Stomach (tissue), 4 donors: Measurements from ENCODE around the gene ARFGEF3.

Source experiments
- EP300 ChIP-seq: sonication (generic); formaldehyde crosslinking; IDR thresholded peaks from one replicate; pipeline ENCODE4 v1.6.1; 2017; ENCODE audit warnings: antibody characterized with exemption
- POLR2A ChIP-seq, 4 donors: fragments of 450-650 bp; IDR thresholded peaks; one replicate each; pipeline ENCODE4 v1.6.1; 2016; ENCODE audit warnings: antibody characterized with exemption in 4 of 4, control low read depth in 2 of 4, mild to moderate bottlenecking in 1 of 4, moderate library complexity in 1 of 4
- TF ChIP-seq, protein P1 (sequence below), 7 experiments: fragments of 450-650 bp in 4 of 7; fragments of 200-600 bp in 3 of 7; sonication (generic) in 3 of 7; IDR thresholded peaks; one replicate each; pipeline ENCODE4 v1.5.1; 2016 to 2019; ENCODE audit warnings: antibody characterized with exemption in 7 of 7, control low read depth in 2 of 7, mild to moderate bottlenecking in 1 of 7

DNA sequence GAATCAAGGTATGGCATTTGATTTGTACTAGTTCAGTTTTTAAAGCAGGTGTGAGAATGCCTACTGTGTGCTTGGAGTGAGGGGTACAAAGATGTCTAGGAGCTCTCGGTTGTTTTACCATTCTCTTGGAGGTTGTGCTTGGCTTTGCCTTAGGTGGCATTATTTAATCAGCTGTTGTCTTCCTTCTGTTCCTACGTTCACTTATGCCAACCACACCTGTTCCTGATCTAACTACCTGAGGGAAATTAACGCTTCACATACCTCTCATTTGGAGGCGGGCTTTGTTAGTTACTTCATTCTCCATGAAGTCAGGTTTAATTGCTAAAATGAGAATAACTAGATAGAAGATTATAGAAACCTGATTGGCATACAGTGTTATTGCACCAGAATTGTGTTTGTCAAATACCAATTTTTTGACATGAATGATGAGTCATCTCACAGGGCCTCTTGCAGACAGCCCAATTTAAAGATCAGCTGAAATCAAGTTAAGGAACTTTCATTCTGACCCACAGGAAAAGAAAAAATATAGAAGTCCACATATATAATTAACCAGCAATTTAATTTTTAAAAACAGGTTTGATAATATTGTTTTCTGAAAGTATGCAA, 81.4 kb downstream of the ARFGEF3 start:
- TF ChIP-seq, protein P1, sequence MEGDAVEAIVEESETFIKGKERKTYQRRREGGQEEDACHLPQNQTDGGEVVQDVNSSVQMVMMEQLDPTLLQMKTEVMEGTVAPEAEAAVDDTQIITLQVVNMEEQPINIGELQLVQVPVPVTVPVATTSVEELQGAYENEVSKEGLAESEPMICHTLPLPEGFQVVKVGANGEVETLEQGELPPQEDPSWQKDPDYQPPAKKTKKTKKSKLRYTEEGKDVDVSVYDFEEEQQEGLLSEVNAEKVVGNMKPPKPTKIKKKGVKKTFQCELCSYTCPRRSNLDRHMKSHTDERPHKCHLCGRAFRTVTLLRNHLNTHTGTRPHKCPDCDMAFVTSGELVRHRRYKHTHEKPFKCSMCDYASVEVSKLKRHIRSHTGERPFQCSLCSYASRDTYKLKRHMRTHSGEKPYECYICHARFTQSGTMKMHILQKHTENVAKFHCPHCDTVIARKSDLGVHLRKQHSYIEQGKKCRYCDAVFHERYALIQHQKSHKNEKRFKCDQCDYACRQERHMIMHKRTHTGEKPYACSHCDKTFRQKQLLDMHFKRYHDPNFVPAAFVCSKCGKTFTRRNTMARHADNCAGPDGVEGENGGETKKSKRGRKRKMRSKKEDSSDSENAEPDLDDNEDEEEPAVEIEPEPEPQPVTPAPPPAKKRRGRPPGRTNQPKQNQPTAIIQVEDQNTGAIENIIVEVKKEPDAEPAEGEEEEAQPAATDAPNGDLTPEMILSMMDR (IDR thresholded peaks at IDR 0.05), result no peak
- TF ChIP-seq POLR2A (IDR thresholded peaks at IDR 0.05) (no peak), EP300 (no peak)
